ENCODE measurements around the gene CLTCL1.

DNA sequence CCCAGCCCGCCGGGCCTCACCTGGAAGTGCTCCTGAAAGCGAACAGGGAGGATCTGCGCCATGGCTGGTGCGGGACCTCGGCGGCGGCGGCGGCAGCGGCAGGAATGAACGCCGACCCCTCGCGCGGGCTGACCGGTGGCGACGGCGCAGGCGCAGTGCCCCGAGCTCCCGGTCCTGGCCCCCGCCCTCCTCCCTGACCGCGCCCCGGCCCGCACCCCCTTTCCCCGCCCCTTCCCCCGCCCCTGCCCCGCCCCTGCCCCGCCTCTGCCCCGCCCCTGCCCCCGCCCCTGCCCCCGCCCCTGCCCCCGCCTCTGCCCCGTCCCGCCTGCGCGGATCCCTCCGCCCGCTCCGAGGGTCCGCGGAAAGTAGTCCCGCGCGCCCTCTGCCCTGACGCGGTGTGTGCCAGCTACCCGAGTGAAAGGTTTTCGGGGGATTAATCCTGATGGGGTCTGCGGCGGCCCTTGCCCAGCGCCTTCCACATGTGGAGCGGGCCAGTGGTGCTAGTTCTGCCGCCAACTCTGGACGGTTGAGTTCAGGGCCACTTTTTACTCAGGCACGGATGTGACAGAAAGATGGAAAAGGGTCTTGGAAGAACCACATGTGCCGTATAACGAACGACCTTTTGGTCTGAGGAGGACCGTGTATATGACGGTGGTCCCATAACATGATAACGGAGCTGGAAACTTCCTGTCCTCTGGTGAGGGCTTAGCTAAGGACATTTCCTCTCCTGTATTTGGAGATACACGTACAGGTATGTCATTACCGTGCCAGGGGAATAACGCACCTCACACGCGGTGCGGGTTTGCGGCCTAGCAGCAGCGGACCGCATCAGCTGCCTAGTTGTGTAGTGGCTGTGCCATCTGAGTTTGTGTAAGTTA is at the start of gene CLTCL1:
- TF ChIP-seq, protein P1, sequence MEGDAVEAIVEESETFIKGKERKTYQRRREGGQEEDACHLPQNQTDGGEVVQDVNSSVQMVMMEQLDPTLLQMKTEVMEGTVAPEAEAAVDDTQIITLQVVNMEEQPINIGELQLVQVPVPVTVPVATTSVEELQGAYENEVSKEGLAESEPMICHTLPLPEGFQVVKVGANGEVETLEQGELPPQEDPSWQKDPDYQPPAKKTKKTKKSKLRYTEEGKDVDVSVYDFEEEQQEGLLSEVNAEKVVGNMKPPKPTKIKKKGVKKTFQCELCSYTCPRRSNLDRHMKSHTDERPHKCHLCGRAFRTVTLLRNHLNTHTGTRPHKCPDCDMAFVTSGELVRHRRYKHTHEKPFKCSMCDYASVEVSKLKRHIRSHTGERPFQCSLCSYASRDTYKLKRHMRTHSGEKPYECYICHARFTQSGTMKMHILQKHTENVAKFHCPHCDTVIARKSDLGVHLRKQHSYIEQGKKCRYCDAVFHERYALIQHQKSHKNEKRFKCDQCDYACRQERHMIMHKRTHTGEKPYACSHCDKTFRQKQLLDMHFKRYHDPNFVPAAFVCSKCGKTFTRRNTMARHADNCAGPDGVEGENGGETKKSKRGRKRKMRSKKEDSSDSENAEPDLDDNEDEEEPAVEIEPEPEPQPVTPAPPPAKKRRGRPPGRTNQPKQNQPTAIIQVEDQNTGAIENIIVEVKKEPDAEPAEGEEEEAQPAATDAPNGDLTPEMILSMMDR (IDR thresholded peaks at IDR 0.05): no peak
- peak; percentile 39 to 76 for TF ChIP-seq POLR2A (IDR thresholded peaks at IDR 0.05)
